Parathyroid adenoma (tissue), 2 donors: ENCODE results near the gene MYO3B.
"Not testable (repeated sequence)": the region's sequence is repeated elsewhere in the genome, so short reads cannot be mapped to it uniquely, and the experiment has no call there.

Experiments
- H2AFZ ChIP-seq: fragments of 300-600 bp; sonication (generic); one replicate; pipeline ENCODE4 v1.7.0; 2017; ENCODE audit warnings: antibody characterized with exemption, mild to moderate bottlenecking
- H3K27ac ChIP-seq: fragments of 300-600 bp; sonication (generic); one replicate; pipeline ENCODE4 v1.7.0; 2017
- H3K27me3 ChIP-seq: fragments of 300-600 bp; sonication (generic); one replicate; pipeline ENCODE4 v1.7.0; 2017; ENCODE audit warnings: low read length; ENCODE audit not compliant: control insufficient read depth, insufficient read depth
- H3K36me3 ChIP-seq: fragments of 300-600 bp; sonication (generic); one replicate; pipeline ENCODE4 v1.7.0; 2017; ENCODE audit warnings: low read length; ENCODE audit not compliant: control insufficient read depth, insufficient read depth
- H3K4me1 ChIP-seq: fragments of 300-600 bp; sonication (generic); one replicate; pipeline ENCODE4 v1.7.0; 2017; ENCODE audit warnings: control low read depth
- H3K4me2 ChIP-seq: fragments of 300-600 bp; sonication (generic); one replicate; pipeline ENCODE4 v1.7.0; 2017; ENCODE audit warnings: low read length
- H3K4me3 ChIP-seq: fragments of 300-600 bp; sonication (generic); one replicate; pipeline ENCODE4 v1.7.0; 2017; ENCODE audit warnings: low read depth, low read length
- H3K79me2 ChIP-seq: fragments of 300-600 bp; sonication (generic); one replicate; pipeline ENCODE4 v1.7.0; 2017; ENCODE audit warnings: control low read depth
- H3K9ac ChIP-seq: fragments of 300-600 bp; sonication (generic); one replicate; pipeline ENCODE4 v1.7.0; 2017; ENCODE audit warnings: mild to moderate bottlenecking
- H3K9me3 ChIP-seq: fragments of 300-600 bp; sonication (generic); one replicate; pipeline ENCODE4 v1.7.0; 2017; ENCODE audit warnings: low read length; ENCODE audit not compliant: control insufficient read depth
- CTCF ChIP-seq: fragments of 300-600 bp; sonication (generic); IDR thresholded peaks from one replicate; pipeline ENCODE4 v1.7.0; 2017; ENCODE audit warnings: antibody characterized with exemption, mild to moderate bottlenecking
- donor health status: primary hyperparathyroidism.

The MYO3B gene

GRCh38 chr2:170467568-170468422, 289.8 kb downstream of the MYO3B start:
- no peak overlapping the region for H2AFZ ChIP-seq
- no peaks in the 10 kb centered on the region for H3K27me3 ChIP-seq
- H3K9me3 ChIP-seq: no peaks in the 10 kb centered on the region
- no peak for TF ChIP-seq CTCF
- H3K36me3 ChIP-seq: no peaks in the 10 kb centered on the region
- no peak overlapping the region for H3K4me3 ChIP-seq
- H3K4me2 ChIP-seq: peak overlapping the region; percentile 12
- H3K9ac ChIP-seq: no peak overlapping the region
- no peaks in the 10 kb centered on the region for H3K4me1 ChIP-seq
- no peak overlapping the region for H3K27ac ChIP-seq
- no peaks in the 10 kb centered on the region for H3K79me2 ChIP-seq

GRCh38 chr2:170468557-170468956, 290.6 kb downstream of the MYO3B start:
- no peak for TF ChIP-seq CTCF
- H3K79me2 ChIP-seq: no peaks in the 10 kb centered on the region
- H3K27ac ChIP-seq: no peak overlapping the region
- H3K9me3 ChIP-seq: no peaks in the 10 kb centered on the region
- no peak overlapping the region for H3K4me3 ChIP-seq
- no peak overlapping the region for H2AFZ ChIP-seq
- no peak overlapping the region for H3K4me2 ChIP-seq
- no peaks in the 10 kb centered on the region for H3K4me1 ChIP-seq
- H3K36me3 ChIP-seq: no peaks in the 10 kb centered on the region
- H3K9ac ChIP-seq: no peak overlapping the region
- no peaks in the 10 kb centered on the region for H3K27me3 ChIP-seq

- not testable (repeated sequence) for H3K9ac ChIP-seq, H3K79me2 ChIP-seq, H3K4me1 ChIP-seq, H3K27ac ChIP-seq, H3K4me2 ChIP-seq, H3K36me3 ChIP-seq, H3K4me3 ChIP-seq, H2AFZ ChIP-seq, H3K27me3 ChIP-seq, H3K9me3 ChIP-seq
Observed at GRCh38 chr2:170472498-170472897, 294.6 kb downstream of the MYO3B start.

GRCh38 chr2:170475878-170476277, 297.9 kb downstream of the MYO3B start:
- no peak overlapping the region for H3K27ac ChIP-seq
- H3K79me2 ChIP-seq: no peaks in the 10 kb centered on the region
- no peaks in the 10 kb centered on the region for H3K9me3 ChIP-seq
- H2AFZ ChIP-seq: no peak overlapping the region
- H3K4me2 ChIP-seq: no peak overlapping the region
- no peaks in the 10 kb centered on the region for H3K4me1 ChIP-seq
- TF ChIP-seq CTCF: no peak
- H3K4me3 ChIP-seq: no peak overlapping the region
- H3K36me3 ChIP-seq: no peaks in the 10 kb centered on the region
- H3K27me3 ChIP-seq: no peaks in the 10 kb centered on the region
- no peak overlapping the region for H3K9ac ChIP-seq

GRCh38 chr2:170477630-170478029, 299.7 kb downstream of the MYO3B start:
- Histone ChIP-seq H2AFZ (no peak overlapping the region), H3K79me2 (no peaks in the 10 kb centered on the region), H3K9me3 (no peaks in the 10 kb centered on the region), H3K27ac (no peak overlapping the region), H3K4me2 (no peak overlapping the region), H3K9ac (no peak overlapping the region), H3K27me3 (no peaks in the 10 kb centered on the region), H3K4me1 (no peaks in the 10 kb centered on the region), H3K36me3 (no peaks in the 10 kb centered on the region), H3K4me3 (no peak overlapping the region)
- TF ChIP-seq CTCF: no peak
